Tibial nerve (tissue), 4 donors: ENCODE data around the gene EPG5.
A peak's percentile ranks its signal among the peaks of the same experiment; 100 is the strongest.

ENCODE experiments used
- CTCF ChIP-seq, 5 experiments: fragments of 200-600 bp in 3 of 5; fragments of 450-650 bp in 2 of 5; sonication (generic) in 3 of 5; IDR thresholded peaks; one replicate each; pipeline ENCODE4 v1.5.1; 2016 to 2019; ENCODE audit warnings: antibody characterized with exemption in 5 of 5, mild to moderate bottlenecking in 3 of 5, moderate library complexity in 2 of 5
- EP300 ChIP-seq, 2 donors: sonication (generic); formaldehyde crosslinking; IDR thresholded peaks; one replicate each; pipeline ENCODE4 v1.6.1; 2017; ENCODE audit warnings: antibody characterized with exemption in 2 of 2, mild to moderate bottlenecking in 1 of 2
- POLR2A ChIP-seq, 2 donors: fragments of 450-650 bp; IDR thresholded peaks; one replicate each; pipeline ENCODE4 v1.6.1; 2017; ENCODE audit warnings: antibody characterized with exemption in 2 of 2, mild to moderate bottlenecking in 2 of 2, moderate library complexity in 2 of 2

- no peak for TF ChIP-seq POLR2A (IDR thresholded peaks at IDR 0.05)
- no peak for TF ChIP-seq EP300 (IDR thresholded peaks at IDR 0.05)
- peak in 2 of 5 experiments; percentile 7 to 22 for TF ChIP-seq CTCF (IDR thresholded peaks at IDR 0.05)
These were observed 129.7 kb downstream of the EPG5 start for GRCh38 chr18:45837283-45838070.
